ENCODE measurements around the gene GNA12.

The GNA12 gene

GRCh38 chr7:2826771-2827170, 17.3 kb downstream of the GNA12 start:
- no peaks in the 10 kb centered on the region for H3K4me1 ChIP-seq (ENCODE audit: insufficient read depth, low read length)
- H3K36me3 ChIP-seq (ENCODE audit: insufficient read depth, low read length): no peaks in the 10 kb centered on the region; the same call in 1 of the 2 replicates
- H3K27ac ChIP-seq (ENCODE audit: low read length): no peak overlapping the region
- DNase-seq: no peak
- H3K9me3 ChIP-seq (ENCODE audit: insufficient read depth, low read length, severe bottlenecking): no peaks in the 10 kb centered on the region
- no peak overlapping the region for H2AFZ ChIP-seq (ENCODE audit: low read depth, low read length)
- no peak overlapping the region for H3K4me3 ChIP-seq (ENCODE audit: low read depth in 1 of 2, low read length in 2 of 2)
- H3K27me3 ChIP-seq (ENCODE audit: insufficient read depth, low read length, poor library complexity): no peaks in the 10 kb centered on the region
- H3K4me2 ChIP-seq (ENCODE audit: insufficient read depth, low read length): no peak overlapping the region
- H3K9ac ChIP-seq (ENCODE audit: low read depth, low read length): no peak overlapping the region
- ATAC-seq (ENCODE audit: insufficient read depth, low read depth): no peak
- peaks cover 51% of the 10 kb centered on the region for H4K20me1 ChIP-seq (ENCODE audit: insufficient read depth, low read length)
- peaks cover 52% of the 10 kb centered on the region for H3K79me2 ChIP-seq (ENCODE audit: insufficient read depth, low read length)
- TF ChIP-seq EZH2 (IDR thresholded peaks at IDR 0.05; ENCODE audit: borderline replicate concordance, low read depth, low read length, severe bottlenecking): no peak
- TF ChIP-seq CTCF (IDR thresholded peaks at IDR 0.05; ENCODE audit: borderline replicate concordance, extremely low read depth, low read length, poor library complexity, severe bottlenecking): no peak

GRCh38 chr7:2825559-2826227, 18.4 kb downstream of the GNA12 start:
- H3K36me3 ChIP-seq (ENCODE audit: insufficient read depth, low read length): no peaks in the 10 kb centered on the region; the same call in 1 of the 2 replicates
- DNase-seq (no peak), ATAC-seq (ENCODE audit: insufficient read depth, low read depth) (no peak)
- H3K4me3 ChIP-seq (ENCODE audit: low read depth in 1 of 2, low read length in 2 of 2): no peak overlapping the region
- H2AFZ ChIP-seq (ENCODE audit: low read depth, low read length): no peak overlapping the region
- H4K20me1 ChIP-seq (ENCODE audit: insufficient read depth, low read length): peaks cover 59% of the 10 kb centered on the region
- H3K9ac ChIP-seq (ENCODE audit: low read depth, low read length): no peak overlapping the region
- H3K27me3 ChIP-seq (ENCODE audit: insufficient read depth, low read length, poor library complexity): no peaks in the 10 kb centered on the region
- peaks cover 62% of the 10 kb centered on the region for H3K79me2 ChIP-seq (ENCODE audit: insufficient read depth, low read length)
- H3K27ac ChIP-seq (ENCODE audit: low read length): no peak overlapping the region
- TF ChIP-seq CTCF (IDR thresholded peaks at IDR 0.05; ENCODE audit: borderline replicate concordance, extremely low read depth, low read length, poor library complexity, severe bottlenecking) (no peak), EZH2 (IDR thresholded peaks at IDR 0.05; ENCODE audit: borderline replicate concordance, low read depth, low read length, severe bottlenecking) (no peak)
- H3K4me2 ChIP-seq (ENCODE audit: insufficient read depth, low read length): no peak overlapping the region
- H3K9me3 ChIP-seq (ENCODE audit: insufficient read depth, low read length, severe bottlenecking): no peaks in the 10 kb centered on the region
- H3K4me1 ChIP-seq (ENCODE audit: insufficient read depth, low read length): no peaks in the 10 kb centered on the region

- Histone ChIP-seq H3K9ac (ENCODE audit: low read depth, low read length) (no peak overlapping the region), H3K4me1 (ENCODE audit: insufficient read depth, low read length) (no peaks in the 10 kb centered on the region), H3K4me2 (ENCODE audit: insufficient read depth, low read length) (no peak overlapping the region), H3K4me3 (ENCODE audit: low read depth in 1 of 2, low read length in 2 of 2) (no peak overlapping the region), H4K20me1 (ENCODE audit: insufficient read depth, low read length) (peaks cover 56% of the 10 kb centered on the region; the same call in 1 of the 2 replicates), H3K27me3 (ENCODE audit: insufficient read depth, low read length, poor library complexity) (no peaks in the 10 kb centered on the region), H2AFZ (ENCODE audit: low read depth, low read length) (no peak overlapping the region), H3K79me2 (ENCODE audit: insufficient read depth, low read length) (peaks cover 68% of the 10 kb centered on the region), H3K9me3 (ENCODE audit: insufficient read depth, low read length, severe bottlenecking) (no peaks in the 10 kb centered on the region), H3K36me3 (ENCODE audit: insufficient read depth, low read length) (no peaks in the 10 kb centered on the region; the same call in 1 of the 2 replicates), H3K27ac (ENCODE audit: low read length) (no peak overlapping the region)
- ATAC-seq (ENCODE audit: insufficient read depth, low read depth): no peak
- DNase-seq: no peak
- TF ChIP-seq CTCF (IDR thresholded peaks at IDR 0.05; ENCODE audit: borderline replicate concordance, extremely low read depth, low read length, poor library complexity, severe bottlenecking) (no peak), EZH2 (IDR thresholded peaks at IDR 0.05; ENCODE audit: borderline replicate concordance, low read depth, low read length, severe bottlenecking) (no peak)
Measured at GRCh38 chr7:2824678-2825461, 19.2 kb downstream of the GNA12 start.

Measured in DND-41 (cell line).